OCI-M2 (cell line): ENCODE results near the gene PFN1.
"Not testable (repeated sequence)": the region's sequence is repeated elsewhere in the genome, so short reads cannot be mapped to it uniquely, and the experiment has no call there.

Experiments used
- DNase-seq: peaks from one replicate; lab custom pipeline; 2025; ENCODE audit not compliant: unreplicated experiment; lab: John Stamatoyannopoulos, UW

The PFN1 gene

GRCh38 chr17:4926577-4927335 is 21.6 kb downstream of the PFN1 start:
- DNase-seq, result not testable (repeated sequence)

- no peak for DNase-seq
Measured at GRCh38 chr17:4921320-4921719, 27.0 kb downstream of the PFN1 start.

GRCh38 chr17:4920351-4921048 is 27.8 kb downstream of the PFN1 start:
- DNase-seq, result no peak

- DNase-seq, result no peak
Measured at GRCh38 chr17:4919511-4920047, 28.8 kb downstream of the PFN1 start.

- not testable (repeated sequence) for DNase-seq
Measured at GRCh38 chr17:4914551-4914950, 33.8 kb downstream of the PFN1 start.

GRCh38 chr17:4913994-4914393 is 34.3 kb downstream of the PFN1 start:
- no peak for DNase-seq

- DNase-seq, result peak; percentile 50
Measured at GRCh38 chr17:4908711-4909496, 39.4 kb downstream of the PFN1 start.

GRCh38 chr17:4908301-4908700 is 40.0 kb downstream of the PFN1 start:
- DNase-seq, result no peak

GRCh38 chr17:4906642-4907041 is 41.7 kb downstream of the PFN1 start:
- not testable (repeated sequence) for DNase-seq

GRCh38 chr17:4903051-4903818 is 45.1 kb downstream of the PFN1 start, which contains the start of gene CHRNE:
Gene CHRNE (minus strand): TSS chr17:4903098. CDS start chr17:4903063, 35 bp downstream.
- no peak for DNase-seq

GRCh38 chr17:4902540-4902939 is 45.8 kb downstream of the PFN1 start:
- DNase-seq, result no peak

- DNase-seq, result no peak
Measured at GRCh38 chr17:4901648-4902344, 46.5 kb downstream of the PFN1 start.

- no peak for DNase-seq
Measured at GRCh38 chr17:4901108-4901647, 47.2 kb downstream of the PFN1 start.

GRCh38 chr17:4900231-4901107 is 47.9 kb downstream of the PFN1 start:
- no peak for DNase-seq

- DNase-seq, result no peak
Measured at GRCh38 chr17:4899341-4900230, 48.7 kb downstream of the PFN1 start, which contains the start of gene C17orf107. Gene C17orf107 (plus strand): TSS chr17:4899536. CDS start chr17:4899763, 227 bp downstream.

GRCh38 chr17:4898927-4899326 is 49.4 kb downstream of the PFN1 start:
- DNase-seq, result no peak

GRCh38 chr17:4898351-4898750 is 50.0 kb downstream of the PFN1 start:
- no peak for DNase-seq

- no peak for DNase-seq
Measured at GRCh38 chr17:4897785-4898184, 50.5 kb downstream of the PFN1 start.
